ENCODE measurements around the gene POM121L2.
"Not testable (repeated sequence)": the region's sequence is repeated elsewhere in the genome, so short reads cannot be mapped to it uniquely, and the experiment has no call there.

The POM121L2 gene

DNA sequence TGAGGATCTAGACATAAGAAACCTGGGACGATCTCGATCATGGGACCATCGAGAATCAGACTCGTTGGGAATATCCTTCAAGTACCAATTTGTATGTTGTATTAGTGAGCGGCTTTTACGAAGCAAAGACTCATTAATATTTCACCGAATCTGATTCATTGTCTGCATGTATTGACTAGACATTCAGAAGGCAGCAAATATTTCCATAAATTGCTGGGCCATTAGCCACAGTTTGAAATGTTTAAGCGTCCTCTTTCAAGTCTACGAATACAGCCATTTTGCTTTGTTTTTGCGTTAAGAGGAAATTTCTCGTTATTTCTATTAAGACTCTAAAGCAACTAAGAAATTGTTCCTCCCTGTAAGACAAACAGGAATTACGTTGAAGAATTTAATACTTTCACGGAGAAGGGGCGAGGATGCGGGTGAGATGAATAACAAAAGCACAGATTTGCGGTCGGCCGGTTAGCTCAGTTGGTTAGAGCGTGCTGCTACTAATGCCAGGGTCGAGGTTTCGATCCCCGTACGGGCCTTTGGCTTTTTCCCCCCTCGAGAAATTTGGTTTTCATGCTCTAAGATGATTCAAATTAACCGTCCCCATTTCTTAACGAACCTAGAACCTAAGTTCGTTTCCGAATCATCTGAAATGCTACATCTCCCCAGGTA is 18.5 kb downstream of the POM121L2 start:
- DNase-seq = no peak

DNA sequence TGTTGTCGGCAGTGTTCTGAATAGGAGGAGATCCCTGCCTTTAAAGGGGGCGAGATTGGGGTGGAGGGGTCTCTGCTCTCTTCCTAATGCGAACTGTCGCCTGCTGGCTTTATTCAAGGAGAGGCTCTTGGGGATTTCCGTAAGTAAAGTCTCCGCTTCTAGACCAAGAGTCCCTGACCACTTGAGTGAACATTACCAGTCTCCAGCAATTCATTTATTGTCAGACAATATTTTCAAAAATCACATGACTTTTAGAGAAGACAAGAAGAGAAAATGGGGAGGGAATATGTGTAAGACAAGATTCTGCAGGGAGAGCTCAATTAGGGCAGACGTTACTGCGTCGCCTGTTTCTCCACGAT is 21.2 kb downstream of the POM121L2 start:
- no peak for DNase-seq

DNA sequence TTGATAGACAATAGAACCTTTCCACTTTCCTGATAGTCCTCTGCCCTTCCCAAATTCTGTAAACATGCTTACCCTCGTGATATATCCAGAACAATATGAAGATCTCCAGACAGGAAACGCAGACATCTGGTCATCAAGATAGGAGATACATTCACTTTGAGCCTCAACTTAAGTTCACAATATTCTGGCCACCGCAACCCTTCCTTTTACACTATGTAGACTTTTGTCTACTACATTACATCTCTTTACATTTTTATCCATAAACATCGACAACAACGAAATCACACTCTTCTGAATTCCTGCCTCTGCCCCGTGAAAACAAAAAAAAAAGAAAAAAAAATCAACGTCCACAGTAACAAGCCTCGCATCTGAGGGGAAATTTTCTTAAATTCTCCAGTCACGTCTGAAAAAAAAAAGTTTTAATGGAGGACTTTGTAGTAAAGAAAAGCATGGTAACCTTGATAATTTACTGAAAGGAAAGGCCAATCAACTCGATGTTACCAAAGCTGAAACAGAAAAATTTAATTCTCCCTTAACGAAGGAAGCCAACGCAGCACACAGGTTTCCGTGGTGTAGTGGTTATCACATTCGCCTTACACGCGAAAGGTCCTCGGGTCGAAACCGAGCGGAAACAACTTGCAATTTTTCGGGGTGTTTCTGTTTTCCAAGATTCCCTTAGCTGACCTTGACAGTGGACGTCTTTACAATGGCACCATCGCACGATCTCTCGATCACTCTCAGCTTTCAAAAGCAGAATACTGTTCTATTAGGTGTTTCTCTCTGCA is 21.8 kb downstream of the POM121L2 start:
- no peak for DNase-seq

DNA sequence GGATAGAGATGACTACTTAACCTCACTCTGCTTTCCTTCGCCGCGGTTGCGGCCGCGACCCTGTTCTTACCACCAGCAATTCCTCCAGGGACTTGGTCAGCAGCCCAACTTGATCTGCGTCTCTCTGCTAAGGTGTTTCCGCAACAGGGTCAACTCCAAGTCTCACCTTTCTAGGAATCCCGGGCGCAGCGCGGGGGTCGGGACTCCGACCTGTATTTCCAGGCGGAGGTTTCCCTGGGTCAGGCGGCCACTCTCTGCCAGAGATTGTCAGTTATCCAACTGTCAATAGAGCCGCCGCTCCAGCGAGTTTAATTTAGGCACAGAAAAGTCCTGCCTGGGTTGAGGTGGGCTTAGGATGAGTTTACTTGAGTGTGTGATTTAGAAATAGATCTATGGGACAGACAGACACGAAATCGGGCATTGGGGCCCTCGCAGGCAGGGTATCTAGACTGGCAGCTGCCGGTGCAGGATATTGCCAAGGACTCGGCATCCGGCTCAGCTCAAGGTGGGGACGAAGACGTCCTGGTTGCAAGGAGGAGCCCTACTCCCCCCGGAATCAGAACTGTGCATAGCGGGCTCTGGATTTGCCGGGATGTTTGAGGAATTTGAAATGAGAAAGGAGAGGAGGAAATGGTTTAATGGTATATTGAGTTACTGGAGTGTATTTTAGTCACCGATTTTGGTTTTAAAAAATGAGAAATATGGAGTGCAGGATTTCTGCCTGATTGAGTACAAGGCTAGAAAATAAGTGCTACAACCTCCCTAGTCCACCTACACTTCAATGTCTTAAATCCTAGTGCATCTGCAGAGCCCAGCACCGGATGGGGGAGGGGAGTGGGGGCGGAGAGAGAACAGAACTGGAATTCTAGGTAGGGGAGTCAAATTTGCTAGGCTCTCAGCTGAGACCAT is 23.7 kb downstream of the POM121L2 start:
- DNase-seq = no peak

DNA sequence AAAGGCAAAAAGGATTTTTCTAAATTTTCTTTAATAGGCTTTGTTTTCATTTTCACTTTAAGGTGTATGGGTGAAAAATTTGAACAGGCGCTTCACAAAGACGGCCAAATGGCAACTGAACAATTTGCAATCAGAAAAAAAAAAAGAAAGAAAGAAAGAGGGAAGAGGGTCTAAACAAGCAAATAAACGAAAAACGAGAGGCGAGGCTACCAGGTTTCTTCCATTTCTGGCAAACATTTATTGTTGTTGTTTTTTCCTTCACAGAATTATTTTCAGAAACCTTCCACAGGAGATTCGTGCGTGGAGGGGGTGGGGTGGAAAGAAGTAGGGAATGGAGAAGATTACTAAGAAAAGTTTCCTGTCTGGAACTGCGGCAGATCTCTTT is 24.3 kb downstream of the POM121L2 start:
- DNase-seq = no peak

DNA sequence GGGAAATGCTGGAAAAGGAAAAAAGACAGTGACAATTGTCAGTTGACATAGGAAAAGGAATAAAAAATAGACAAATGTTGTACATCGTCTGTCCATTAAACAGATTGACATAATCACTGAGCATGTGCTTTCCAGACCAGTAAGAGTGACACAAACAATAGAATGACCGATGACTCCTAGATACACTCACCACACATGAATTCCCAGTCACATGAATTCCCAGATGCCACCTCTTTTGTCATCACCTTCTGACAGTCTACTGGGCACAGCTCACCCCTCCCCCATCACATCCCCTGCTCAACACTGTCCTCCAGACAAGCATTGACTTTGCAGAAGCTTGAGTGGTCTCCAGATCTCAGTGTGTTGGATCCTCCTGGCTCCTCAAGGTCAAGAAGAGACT is 25.9 kb downstream of the POM121L2 start:
- DNase-seq = no peak

DNA sequence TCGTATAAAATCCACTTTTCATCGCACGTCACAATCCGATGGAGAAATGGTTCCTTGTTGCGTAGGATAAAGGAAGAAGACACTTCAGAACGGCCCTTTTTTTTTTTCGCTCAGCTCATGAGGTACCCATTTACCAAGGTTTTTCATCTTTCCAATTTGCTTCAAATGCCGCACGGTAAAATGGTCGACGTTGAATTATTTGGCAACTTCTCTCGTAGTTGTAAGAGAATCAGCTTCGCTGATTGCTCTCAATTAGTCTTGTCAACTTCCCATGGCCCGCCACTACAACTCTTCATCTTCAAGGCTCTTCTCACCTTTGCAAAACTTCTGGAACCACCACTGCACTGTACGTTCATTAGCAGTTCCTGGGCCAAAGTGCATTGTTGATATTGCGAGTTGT is 28.8 kb downstream of the POM121L2 start:
- DNase-seq = no peak

DNA sequence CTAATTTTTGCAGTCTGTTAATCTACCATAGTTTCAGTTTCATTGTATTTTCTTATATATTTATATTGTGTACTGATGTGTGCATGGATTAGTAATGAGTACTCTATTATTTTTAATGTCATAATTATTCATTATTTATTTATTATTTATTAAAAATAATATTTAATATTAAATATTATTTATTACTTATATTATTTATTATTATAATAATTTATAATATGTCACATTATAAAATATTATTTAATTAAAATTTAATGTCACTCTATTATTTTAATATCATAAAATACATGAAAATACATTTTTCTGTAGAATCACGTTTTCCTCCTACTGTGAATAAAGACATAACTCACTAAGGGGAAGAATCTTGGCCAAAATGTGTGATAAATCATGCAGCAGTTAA is 30.5 kb downstream of the POM121L2 start:
- no peak for DNase-seq

DNA sequence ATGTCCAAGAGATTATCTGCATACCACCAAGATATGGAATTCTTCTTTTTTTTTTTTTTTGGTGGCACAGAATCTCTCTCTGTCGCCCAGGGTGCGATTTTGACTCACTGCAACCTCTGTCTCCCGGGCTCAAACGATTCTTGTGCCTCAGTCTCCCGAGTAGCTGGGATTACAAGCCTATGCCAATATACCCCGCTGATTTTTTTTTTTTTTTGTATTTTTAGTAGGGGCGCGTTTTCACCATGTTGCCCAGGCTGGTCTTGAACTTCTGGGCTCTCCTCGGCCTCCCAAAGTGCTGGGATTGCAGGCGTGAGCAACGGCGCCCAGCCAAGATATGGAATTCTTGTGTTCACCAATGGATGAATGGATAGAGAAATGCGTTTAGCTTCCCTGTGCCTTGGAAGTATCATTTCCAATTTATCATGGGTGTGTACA is 31.0 kb downstream of the POM121L2 start:
- DNase-seq = no peak

DNA sequence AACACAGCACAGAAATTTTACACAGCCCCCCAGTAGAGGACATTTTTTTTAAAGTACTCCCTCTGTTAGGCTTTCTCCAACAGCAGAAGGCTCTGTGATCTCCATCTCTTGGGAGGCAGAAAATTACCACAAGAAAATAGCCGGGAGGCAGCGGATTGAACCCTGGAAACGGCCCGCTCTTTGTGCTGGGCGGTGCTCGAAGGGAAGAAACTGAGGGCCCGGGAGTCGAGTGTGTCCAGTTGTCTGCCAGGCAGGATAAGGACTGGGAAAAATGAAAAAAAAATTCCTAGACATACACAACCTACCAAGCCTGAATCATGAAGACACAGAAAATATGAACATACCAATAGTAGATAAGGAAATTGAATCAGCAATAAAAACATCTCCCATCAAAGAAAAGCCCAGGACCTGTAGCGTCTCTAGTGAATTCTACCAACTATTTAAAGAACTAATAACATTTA is 31.5 kb downstream of the POM121L2 start:
- no peak for DNase-seq

DNA sequence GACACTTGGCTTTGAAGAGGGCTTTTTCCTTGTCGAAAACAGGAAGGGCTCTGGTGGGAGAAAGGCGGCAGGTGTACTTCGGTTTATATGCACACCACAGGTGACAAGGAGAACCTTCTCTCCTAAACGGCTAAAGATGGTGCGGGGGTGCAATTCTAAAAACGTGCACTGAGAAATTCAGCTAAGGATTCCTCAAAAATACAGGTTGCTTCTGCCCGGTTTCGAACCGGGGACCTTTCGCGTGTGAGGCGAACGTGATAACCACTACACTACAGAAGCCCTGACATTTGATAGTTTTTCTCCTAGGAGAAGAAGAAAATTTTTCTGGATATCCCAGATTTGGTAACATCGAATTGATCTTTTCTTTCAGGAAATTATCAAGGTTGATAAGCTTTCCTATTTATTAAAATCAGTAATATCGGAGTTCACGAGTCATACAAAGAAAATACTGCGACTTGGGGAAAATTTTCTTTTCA is 32.0 kb downstream of the POM121L2 start:
- DNase-seq = no peak

DNA sequence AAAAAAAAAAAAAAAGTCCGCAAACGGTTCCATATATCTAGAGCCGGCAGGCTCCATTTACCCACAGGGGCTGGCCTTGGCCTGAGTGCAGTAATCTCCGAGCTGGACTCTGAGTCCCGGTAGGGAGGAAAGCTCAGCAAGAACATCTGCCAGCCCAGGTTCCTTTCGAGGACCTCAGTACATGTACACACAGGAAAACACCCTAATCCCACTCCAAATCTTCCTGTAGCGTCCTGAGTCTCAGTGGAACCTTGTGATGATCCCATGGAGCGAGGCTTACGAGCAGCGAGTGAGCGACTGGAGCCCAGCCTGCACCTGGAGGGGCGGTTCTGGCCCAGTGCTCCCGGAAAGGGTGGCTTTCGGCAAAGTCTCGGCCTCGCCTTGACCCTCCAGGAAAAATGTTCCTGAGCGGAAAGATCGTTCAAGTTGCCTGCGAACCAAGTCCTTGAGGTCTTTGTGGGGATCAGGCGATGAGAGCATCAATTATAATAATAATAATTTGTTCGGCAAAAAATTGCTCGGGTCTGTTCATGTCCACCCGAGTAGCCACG is 32.5 kb downstream of the POM121L2 start:
- no peak for DNase-seq

DNA sequence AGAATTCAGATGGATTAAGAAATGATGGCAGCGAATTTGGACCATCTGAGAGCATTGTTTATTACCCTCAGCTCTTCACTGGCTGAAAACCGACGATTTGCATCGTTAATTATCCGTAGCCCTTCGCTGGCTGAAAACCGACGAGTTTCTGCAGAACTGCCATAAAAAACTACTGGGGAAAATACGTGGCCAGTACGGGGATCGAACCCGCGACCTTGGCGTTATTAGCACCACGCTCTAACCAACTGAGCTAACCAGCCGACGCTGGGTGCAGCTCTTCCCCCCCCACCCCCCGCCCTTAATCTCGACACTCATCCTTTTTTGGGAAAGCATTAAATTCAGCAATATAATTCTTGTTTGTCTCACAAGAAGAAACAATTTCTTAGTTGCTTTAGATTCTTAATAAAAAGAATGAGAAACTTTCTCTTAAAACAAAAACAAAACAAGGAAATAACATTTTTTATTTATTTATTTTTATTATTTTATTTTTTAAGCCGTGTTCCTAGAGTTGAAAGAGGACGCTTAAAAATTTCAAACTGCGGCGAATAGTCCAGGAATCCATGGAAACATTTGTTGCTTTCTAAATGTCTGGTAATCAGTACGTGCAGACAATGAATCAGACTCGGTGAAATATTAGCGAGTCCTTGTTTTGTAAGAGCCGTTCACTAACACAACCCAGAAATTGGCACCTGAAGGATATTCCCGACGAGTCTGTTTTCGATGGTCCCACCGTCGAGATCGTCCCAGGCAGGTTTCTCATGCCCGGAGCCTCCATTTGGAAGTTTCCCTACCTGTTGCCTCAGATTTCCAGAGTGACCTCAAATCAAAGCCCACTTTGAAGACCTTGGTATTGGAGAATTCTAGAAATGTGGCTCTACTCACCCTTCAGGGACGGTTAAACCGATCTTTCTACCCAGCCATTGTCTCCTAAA is 36.8 kb downstream of the POM121L2 start:
- no peak for DNase-seq

DNA sequence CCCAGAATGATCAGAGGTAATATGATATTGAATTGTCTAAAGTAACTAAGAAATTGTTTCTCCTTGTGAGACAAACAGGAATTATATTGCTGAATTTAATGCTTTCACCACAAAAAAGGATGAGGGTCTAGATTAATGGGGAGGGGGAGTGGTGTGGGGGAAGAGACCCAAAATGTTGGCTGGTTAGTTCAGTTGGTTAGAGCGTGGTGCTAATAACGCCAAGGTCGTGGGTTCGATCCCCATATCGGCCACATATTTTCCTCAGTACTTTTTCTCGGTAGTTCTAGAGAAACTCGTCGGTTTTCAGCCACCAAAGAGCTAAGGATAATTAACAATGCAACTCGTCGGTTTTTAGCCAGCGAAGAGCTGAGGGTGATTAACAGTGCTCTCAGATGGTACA is 38.3 kb downstream of the POM121L2 start:
- DNase-seq = no peak

DNA sequence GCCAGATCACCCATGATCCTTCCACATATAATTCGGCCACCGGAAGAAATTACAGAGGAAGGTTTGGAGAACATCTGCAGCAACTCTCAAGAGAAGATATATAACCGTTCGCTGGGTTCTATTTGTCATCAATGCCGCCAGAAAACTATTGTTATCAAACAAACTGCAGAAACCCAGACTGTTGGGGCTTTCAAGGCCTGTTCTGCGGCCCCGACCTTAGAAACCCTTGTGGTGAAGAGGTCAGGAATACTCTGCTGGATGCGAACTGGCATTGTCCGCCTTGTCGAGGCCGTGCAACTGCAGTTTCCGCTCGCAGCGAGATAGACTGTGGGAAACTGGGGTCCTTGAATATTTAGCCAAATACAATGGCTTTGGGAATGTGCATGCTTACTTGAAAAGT is 43.3 kb downstream of the POM121L2 start:
- no peak for DNase-seq

DNA sequence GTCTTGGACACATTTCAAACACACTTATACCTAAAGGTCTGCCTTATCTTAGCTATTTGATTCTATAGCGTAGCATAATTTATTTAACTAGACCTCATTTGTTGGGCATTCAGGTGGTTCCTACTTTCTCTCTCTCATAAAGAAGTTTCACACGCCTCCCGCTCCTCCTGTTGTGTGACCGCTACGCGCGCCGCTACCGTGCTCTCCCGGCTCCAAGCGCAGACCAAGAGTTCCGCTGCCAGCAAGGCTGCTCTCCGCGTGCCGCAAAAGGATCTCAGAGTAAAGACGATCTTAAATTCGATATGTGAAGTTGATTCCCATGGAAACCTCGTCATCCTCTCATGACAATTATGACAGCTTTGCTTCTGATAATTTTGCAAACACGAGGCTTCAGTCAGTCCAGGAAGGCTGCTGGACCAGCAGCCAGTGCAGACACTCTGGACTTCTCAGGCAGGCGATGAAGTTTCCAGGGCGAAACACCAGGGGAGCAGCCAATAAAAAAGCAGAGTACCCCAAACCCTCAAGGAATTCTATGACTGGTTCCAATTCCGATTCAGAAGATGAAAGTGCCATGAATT is 44.1 kb downstream of the POM121L2 start:
- no peak for DNase-seq

DNA sequence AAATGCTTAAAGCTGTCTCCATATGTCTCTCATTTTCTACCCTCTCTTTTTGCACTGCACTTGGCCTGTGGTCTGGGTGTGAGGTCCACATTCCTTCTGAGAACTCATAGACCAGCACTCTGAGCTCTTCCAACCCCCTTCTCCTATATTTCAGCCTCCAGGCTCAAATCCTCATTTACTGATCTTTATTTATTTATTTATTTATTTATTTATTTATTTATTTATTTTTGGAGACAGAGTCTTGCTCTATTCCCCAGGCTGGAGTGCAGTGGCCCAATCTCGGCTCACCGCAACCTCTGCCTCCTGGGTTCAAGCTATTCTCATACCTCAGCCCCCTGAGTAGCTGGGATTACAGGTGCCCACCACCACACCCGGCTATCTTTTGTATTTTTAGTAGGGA is 45.1 kb downstream of the POM121L2 start:
- not testable (repeated sequence) for DNase-seq

DNA sequence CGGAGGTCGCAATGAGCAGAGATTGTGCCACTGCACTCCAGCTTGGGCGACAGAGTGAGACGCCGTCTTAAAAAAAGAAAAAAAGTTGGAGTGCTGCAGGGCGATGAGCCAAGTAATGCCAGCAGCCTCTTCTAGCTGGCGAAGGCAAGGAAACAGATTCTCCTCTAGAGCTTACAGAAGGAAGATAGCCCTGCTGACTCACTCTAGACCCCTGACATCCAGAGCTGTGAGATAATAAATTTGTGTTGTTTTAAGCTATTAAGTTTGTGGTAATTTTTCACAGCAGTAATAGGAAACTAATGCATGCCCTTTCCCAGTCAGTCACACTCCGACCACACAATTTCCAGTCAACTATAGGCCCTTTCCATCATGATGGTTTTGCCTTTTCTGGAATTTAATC is 48.2 kb downstream of the POM121L2 start:
- DNase-seq = no peak

DNA sequence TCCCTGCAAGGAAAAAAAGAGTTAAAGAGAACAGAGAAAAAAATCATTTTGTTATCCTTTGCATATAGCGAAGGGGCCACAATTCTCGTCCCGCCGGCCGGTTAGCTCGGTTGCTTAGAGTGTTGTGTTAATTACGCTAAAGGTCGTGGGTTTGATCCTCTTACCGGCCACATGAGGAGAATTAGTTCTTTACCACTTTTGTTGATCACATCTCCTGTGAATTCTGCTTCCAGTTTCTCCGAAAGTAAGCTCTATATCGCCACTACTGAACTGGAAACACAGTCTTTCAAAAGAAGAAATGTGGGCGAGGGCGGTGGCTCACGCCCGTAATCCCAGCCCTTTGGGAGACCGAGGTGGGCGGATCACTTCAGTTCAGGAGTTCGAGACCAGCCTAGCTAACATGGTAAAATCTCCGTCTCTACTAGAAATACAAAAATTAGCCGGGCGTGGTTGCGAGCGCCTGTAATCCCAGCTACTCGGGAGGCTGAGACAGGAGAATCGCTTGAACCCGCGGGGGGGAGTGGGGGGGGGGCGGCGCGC is 51.2 kb downstream of the POM121L2 start:
- DNase-seq = no peak

DNA sequence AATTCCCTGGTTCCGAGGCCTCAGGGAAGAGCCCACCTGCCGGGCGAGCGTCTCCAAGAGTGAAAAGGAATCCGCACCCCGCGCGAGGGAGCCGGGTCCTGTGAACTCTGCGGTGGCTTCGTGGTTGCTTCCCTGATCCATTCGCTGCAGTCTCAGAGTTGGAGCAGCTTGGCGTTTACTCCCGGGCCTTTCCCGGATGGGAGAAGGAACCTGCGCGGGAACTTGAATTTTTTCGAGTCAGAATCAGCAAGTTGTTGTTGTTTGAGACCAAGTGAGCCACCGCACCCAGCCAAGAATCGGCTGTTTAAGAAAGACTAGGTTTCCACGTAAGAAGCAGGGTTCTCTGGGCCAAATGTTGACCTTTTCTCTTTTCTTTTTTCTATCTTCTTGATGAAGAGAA is 51.7 kb downstream of the POM121L2 start:
- DNase-seq = no peak

All from effector CD8-positive, alpha-beta T cell (primary cell).